ENCODE measurements around the gene ZNF618.
A peak's percentile ranks its signal among the peaks of the same experiment; 100 is the strongest.

Gene ZNF618

DNA sequence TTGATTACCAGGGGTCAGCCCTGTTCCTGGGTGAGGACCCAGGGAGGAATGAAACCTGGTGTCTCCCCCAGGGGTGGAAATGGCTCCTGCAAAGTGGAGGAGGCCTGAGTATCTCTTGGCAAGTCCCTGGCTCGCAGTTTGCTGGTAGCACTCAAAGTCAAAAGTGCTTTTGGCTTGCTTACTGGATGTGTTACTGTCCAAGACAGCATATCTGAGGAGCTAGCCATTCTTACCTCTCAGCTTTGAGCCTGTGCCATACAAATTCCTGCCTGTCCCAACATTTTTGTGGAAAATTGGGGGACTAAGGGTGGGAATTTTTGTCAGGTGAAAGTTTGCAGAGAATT lies 9.9 kb downstream of the ZNF618 start:
- no peak for DNase-seq

DNA sequence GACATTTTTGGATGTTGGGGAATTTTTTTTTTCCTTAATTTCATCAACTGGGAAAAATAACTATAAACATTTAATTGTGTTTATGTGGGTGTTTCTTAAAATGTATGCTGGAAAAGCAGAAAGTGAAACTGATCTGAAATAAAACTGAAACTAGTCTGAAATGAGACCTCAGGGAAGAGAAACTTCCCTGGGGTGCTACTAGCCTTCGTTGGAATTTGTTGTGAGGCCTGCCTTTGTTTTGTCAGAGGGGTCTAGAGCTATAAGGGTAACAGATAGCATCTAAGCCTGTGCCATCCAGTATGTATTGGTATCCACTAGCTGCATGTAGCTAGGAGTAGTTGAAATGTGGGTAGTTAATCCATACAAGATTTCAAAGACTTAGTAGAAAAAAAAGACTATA lies 10.4 kb downstream of the ZNF618 start:
- DNase-seq: no peak

DNA sequence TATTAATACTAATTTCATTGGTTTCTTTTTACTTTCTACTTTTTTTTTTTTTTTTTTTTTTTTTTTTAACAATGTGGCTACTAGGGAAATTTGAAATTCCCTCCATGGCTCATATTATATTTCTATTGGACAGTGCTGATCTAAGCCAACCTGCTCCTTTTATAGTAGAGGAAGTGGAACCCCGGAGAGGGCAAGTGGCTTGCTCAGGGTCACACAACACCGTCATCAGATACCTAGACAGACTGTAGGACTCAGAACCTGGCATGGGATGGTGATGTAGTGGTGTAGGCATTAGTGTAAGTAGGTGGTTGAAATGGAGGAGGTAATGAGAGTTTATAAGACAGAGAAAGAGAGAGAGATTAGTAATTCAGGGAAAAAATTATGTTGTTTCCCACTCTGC lies 10.8 kb downstream of the ZNF618 start:
- DNase-seq: no peak

DNA sequence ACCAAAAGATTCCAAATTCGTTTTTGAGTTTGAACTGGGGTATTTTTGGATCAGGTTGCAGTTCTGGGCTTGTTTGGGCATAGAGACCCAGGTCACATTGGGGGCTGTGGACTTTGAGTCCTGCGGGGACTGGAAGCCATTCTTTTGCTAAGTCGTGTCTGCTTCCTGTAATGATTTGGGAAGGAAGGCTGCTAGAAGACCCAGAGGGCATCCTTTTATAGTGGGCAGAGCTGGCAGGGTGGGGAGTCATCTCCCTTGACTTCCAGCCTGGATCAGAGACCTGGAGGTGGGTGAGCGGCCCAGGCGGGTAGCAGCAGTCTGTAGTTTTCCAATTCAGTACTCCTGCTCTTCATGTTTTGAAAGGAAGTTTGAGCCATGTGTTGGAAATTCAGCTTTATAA lies 11.3 kb downstream of the ZNF618 start:
- DNase-seq: no peak

DNA sequence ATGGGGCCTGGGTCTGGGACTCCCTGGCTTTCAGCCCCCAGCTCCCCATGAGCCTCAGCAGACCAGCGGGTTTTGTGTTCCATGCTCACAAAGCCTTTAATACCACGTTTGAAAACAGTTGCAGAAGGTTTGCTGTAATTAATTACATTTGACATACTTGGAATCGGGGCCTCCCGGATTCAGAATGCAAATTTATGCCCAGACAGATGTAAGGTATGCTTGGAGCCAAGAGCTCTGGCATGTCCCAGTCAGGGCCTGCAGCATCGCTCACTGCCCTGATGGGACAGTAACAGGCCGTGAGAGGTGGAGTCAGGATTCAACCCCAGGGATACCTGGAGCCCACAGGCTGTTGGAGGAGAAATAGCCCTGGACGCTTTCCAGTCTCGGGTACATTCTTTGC lies 12.2 kb downstream of the ZNF618 start:
- no peak for DNase-seq

DNA sequence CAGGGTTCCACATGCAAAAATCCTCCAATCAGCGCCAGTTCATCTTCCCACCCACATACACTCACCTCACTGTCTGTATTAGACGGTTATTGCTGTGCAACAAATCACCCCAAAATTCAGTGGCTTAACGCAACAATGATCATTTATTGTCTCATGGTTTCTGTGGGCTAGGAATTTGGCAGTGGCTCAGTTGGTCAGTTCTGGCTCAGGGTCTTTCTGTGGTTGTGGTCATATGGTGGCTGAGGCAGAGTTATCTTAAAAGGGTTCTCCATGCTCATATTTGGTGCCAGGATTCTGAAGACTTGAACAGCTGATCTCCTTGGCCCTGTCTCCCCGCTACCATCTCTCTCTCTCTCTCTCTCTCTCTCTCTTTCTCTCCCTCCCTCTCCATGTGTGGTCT lies 12.9 kb downstream of the ZNF618 start:
- DNase-seq: no peak

DNA sequence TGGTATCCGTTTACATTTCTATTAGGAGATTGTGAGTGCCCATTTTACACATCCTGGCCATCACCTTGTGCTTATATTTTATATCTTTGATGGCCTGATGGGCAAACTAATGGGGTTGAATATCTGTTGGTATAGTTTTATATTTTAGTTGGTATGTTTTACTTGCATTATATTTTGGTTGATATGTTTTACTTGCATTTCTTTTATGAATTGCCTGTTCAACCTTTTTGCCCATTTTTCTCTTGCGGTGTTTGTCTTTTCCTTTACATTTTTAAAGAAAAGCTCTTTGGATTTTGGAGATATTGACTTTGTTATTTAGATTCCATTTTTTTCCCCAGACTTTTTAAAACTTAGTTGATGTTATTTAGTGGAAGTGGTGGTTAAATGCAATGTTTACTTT lies 14.6 kb downstream of the ZNF618 start:
- no peak for DNase-seq

DNA sequence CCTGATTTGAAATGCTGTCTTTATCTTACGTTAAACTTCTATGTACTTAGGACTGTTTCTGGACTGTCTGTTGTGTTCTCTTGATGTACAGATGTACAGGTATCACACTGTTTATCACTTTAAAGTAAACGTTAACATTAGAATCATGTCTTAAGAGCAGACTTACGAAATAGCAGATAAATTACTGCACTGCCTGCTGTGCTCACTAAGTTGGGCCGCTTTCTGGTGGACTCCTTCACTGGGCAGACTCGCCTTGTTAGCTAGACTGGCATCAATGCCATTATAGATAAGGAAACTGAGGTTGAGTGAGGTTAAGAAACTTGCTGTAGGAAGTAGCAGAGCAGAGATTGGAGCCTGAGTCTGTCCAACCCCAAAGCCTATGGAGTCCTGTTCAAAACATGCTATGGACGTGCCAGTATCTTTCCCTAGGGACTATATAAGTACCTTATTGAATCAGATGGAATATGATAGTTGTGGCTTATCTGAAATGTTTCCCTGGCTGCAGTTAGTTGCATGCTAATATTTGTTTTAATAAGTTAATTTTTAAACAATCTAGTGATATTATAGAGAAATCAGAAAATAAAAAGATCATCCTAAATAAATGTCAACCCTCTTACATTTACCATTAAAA lies 16.9 kb downstream of the ZNF618 start:
- no peak for DNase-seq

DNA sequence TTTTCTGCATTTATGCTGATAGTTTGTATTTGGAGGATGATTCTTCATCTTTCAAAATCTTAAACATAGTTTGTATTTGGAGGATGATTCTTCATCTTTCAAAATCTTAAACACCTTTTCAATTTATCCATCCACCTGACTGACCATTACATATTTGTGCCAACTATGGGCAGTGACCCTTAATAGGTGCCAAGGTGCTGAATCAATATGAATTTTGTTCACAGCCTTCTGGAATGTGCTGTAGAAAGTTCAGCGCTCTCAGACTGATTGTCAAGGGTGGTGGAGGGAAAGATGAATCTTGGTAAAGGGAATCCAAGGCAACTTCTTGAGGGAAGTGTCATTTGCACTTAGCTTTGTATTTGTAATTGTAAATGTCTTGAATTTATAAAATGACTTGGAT lies 18.1 kb downstream of the ZNF618 start:
- DNase-seq: no peak

DNA sequence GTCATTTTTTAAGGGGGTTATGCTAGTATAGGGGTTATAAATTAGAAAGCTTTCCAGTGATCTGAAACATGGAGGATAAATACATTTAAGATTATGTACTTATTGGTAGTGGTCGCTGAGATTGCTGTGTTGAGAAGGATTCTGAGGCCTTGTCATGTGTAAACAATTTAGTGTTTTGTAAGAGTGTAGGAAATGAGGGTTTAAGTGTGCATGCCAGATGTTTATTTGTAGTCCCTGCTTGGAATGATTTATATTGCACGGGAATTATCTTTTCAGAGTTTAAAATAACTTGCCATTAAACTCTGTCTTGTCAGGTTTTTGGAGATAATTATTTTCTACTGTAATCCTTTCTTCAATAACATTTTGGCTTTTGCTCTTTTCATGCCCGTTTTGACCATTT lies 19.4 kb downstream of the ZNF618 start:
- no peak for DNase-seq

DNA sequence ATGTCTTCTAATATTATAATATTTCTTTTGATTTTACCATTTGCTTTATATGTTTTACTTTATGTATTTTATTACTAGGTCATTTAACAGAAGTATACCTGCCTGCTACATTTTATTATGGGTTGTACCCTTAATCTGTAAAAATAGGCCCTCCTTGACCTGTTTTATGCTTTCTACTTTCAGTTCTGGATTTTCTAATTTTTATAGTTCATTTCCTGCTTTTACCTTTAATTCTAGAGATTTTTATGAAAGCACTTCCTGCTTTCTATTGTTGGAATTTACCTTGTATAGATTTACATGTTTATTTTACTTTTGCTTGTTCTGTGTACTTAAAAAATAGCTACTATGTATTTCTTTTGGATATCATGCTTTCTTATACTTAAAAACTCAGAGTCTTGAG lies 20.6 kb downstream of the ZNF618 start:
- DNase-seq: no peak

DNA sequence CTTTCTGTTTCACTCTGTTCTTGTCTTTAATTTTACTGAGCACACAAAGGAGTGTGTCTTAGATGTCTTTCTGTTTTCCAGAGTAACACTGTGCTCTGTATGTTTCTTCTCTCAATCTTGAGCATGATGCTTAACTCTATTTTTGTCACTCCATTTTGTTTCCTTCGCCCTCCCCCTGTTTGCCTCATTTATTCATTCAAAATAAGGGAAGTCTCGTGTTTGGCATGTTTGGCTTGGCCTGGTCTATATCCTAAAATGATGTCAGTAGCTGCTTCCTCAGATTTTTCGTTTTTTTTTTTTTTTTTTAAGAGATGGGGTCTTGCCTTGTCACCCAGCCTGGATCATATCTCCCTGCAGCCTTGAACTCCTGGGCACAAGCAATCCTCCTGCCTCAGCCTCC lies 22.0 kb downstream of the ZNF618 start:
- no peak for DNase-seq

DNA sequence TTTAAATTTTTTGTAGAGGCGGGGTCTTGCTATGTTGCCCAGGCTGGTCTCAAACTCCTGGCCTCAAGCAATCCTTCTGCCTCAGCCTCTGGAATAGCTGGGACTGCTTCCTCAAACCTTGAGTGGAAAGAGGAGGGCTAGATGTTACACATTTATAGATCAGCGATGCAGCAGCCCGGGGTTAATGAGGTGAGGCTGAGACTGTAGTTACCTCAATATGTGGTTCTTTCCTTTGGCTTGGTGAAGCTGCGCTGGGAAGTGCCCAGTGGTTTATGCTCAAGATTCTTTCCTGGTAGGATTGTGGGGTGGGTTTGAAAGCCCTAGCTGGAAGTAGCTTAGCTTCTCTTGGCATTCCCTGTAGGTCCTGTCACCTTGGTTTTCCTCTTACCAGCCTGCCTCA lies 22.5 kb downstream of the ZNF618 start:
- DNase-seq: no peak

DNA sequence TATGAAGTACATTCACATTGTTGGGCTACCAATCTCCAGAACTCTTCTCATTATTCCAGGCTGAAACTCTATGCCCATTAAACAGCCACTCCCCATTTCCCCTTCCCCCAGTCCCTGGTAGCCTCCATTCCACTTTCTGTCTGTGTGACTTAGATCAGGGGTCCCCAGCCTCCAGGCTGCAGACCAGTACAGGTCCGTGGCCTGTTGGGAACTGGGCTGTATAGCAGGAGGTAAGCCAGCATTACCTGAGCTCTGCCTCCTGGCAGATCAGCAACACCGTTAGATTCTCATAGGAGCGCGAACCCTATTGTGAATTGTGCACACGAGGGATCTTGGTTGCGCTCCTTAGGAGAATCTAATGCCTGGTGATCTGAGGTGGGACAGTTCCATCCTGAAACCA lies 23.1 kb downstream of the ZNF618 start:
- no peak for DNase-seq

DNA sequence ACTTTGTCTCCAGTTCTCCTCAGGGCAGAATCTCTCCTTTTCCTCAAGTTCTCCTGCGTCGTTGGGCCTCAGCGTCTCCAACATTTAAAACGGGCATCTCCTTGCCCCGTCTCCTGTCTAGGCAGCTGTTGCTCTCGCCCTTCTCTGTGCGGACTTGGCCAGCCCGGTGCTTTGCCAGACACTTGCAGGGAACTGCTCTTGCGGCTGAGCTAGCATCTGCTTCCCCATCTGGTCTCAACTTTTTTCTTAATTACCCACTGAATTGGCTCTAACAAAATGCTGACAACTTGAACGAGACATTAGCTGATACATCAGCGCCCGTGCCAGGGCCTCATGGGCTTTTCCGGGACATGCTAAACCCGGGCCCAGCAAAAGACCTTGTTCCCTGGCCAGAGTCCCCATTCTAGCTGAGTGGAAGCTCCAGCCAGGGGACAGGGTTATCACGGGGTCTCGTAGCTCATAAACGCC lies 25.1 kb downstream of the ZNF618 start:
- DNase-seq: no peak

DNA sequence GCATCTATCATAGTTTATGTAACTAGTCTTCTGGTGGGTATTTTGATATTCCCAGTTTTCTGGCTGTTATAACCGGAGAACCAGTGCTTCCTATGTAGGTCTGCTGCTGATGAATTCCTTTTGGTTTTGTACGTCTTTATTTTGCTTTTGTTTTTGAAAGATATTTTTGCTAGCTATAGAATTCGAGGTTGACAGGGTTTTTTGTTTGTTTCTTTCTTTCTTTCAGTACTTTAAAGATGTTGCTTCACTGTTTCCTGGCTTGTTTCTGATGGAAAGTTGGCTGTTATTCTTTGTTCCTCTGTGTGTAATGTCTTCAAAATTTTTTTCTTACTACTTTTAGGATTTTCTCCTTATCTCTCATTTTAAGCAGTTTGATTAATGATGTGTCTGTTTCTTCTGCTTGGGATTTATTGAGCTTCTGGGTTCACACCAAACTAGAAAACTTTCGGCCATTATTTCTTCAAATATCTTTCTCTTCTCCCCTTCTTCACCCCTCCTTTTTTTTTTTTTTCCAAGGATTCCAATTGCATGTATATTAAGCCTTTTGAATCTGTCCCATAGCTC lies 27.5 kb downstream of the ZNF618 start:
- no peak for DNase-seq

DNA sequence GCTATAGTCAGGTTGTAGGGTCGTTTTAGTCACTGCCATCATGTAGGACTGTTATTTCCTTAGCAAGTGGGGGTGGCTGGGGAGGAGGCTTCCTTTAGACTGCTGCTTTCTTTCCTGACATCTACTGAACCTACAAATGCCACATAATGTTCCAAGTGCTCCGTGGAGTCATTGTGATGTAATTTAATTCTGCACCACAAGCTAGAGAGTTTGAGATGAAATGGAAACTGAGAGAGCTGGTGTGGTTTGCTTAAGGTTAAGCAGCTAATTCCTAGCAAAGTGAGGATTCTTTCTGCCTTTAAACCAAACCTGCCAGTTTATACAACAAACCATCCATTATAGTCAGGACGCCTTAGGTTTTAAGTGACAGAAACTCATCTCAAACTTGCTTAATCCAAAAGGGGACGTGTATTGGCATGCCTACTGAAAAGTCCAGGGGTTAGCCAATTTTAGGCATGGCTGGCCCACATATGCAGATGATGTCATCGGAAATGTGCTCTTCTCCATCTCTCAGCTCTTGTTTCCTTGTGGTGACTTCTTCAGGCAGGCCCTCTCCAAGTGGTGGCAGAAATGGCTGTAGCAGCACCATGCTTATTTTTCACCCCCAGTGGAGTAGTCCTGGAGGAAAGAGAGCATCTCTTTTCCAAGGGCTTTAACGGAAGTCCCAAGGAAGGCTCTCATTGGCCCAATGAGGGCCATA lies 30.5 kb downstream of the ZNF618 start:
- no peak for DNase-seq

DNA sequence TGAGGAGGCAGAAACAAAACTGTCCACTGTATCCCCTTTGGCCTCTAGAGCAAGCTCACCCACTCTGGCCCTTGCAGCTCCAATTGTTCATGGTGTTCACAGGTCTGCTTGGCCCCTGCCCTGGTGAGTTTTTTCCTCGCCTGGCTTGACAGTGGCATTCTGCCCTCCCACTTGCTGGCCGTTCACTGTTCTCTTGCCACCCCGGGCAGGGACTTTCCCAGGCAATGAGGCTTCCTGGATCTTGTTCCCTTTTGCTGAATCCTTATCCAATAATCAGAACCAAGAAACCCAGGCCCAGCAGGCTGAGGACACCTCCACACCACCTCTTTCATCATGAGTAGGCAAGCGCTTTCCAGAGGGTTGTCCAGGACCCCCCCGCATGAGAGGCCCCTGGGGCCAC lies 31.2 kb downstream of the ZNF618 start:
- no peak for DNase-seq

DNA sequence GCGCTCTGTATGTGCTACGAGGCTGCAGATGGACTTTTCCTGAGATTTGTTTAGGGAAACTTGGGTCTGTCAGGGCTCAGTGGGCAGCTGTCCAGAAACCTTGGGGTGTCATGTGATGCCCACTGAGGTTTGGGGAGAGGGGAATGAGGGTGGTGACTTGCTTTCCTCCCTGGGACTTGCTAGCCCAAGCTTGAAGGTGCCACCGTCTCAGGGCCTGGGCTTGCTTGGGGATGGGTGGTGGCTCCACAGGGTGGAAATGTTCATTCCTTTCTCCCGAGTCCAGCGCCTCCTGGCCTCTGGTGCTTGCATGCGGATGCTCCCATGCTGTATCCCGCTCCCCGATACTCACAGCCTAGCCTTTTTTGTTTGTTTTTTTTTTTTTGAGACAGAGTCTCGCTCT lies 33.3 kb downstream of the ZNF618 start:
- no peak for DNase-seq

DNA sequence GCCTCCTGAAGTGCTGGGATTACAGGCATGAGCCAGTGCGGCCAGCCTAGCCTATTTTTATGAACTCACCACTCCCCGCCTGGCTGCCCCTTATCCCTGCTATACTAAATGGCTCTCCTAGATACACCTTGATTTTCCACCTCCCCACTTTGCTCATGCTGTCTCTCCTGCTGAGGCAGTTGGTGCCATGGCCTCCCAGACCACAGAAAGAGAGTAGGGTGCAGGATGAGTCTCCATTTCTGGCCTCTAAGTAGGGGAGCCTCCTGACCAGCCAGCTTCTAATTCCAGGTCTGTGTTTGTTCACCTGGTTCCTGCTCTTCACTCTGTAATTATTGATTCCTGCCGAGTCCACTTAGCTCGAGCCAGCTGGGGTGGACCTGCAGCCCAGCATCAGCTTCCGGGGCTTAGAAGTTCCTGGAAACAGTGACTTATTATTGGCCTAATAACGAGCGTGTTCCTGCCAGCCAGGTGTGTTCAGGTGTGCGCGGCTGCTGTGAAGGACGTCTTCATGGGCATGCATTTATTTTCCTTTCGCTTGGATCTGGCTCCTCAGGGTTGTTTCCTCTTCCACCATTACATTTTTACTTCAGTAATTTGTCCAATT lies 34.0 kb downstream of the ZNF618 start:
- DNase-seq: peak; percentile 84

DNA sequence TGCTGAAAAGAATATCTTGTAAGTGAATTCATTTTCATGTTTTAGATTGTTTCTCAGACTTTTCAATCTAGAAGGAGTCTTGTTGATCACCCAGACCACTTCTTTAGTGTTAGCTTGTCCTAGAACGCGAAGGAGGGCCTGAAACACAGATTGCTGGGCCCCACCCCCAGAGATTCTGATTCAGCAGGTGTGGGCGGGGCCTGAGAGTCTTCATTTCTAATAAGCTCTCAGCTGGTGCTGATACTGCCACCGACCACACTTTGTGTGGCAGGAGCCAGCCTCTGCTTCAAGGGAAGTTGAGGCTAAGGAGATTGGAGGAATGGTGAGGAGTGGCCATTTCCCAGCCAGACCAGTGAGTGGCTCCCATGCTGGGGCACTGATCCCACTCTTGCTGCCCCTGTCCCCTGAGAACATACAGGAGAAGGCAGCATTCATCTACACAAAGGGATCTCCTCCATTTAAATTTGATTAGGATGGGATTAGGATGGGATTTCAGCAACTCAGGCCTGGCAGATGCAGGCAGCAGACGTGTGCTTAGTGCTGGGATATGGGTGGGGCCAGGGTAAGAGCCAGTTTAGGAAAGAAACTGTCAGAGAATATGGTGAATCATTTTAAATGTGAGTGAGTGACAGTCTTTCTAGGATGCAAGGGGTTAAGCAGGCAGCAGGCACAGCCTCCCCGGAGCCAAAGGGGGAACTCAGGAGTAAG lies 35.9 kb downstream of the ZNF618 start:
- DNase-seq: no peak

DNA sequence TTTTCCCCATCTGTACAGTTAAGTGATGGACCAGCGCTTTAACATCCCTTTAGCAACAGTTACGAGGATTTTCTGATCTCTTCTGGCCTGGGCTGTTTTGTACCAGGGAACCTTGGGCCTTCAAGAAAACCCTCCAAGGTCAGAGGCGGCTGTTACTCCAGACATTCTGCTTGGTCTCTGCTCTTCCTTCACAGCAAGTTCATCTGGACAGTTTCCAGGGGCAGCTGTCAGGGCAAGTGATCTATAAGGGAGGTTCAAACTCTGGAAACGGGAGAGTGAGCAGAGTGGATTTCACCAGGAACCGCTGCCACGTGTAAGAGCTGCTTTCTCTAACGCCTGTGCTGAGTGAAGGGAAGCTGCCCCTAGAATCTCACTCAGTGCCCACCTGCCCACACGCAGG lies 36.7 kb downstream of the ZNF618 start:
- no peak for DNase-seq

DNA sequence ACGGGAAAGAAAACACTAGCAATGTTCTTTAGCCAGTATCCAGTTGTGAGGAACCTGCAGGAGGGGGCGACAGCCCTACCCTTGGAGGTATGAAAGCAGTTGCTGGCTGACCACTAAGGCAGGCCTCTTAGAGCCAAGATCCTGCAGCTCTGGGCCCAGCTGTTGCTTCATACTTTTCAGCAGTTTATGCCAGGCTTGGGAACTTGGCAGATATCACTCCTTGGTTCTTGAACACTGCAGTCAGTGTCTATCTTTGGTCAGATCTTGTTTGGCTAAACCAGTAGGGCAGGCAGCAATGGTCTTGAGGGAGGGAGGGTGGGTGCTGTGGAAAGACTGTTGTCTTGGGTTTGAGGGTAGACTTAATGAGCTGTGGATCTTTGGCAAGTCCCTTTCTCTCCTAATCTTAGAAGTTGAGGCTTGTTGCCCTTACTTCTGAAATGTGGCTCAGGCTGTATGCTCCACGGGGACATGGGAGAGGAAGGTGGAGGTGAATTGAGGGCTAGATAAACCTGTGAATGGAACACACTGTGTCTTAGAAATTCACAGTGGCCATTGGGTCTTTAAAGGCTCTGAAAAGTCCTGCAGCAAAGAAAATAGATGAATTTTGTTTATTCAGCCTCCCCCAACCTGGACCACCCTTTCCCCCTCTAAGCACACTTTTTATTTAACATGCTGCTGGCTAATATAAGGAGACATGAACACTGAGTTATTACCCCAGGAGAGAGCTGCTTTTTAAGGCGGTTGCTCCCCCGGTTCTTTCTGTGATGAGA lies 37.5 kb downstream of the ZNF618 start:
- DNase-seq: no peak

Data from NCI-H1417 treated with DMSO at 0.1 percent for 48 hours (cell line).